ENCODE measurements around the gene HS3ST5. TPM values are rescaled to one million over a fixed set of nuclear protein-coding genes. Genes with fewer than 3 reads are reported as not detected.

Gene HS3ST5
- total RNA-seq, 1 experiment from 2014 or later, result 14.4 TPM

GRCh38 chr6:114008331-114008730 is 334.5 kb downstream of the HS3ST5 start:
- WGBS (ENCODE audit: extremely low coverage, insufficient read length, low lambda C conversion rate), result no CpG with 5 or more reads among the region's 4 CpGs
- Histone ChIP-seq H4K5ac (ENCODE audit: insufficient read length, low read depth, low read length) (no peak overlapping the region), H3K4ac (ENCODE audit: low read depth, low read length) (no peak overlapping the region), H3T11ph (ENCODE audit: low read length) (no peak overlapping the region), H2AK5ac (ENCODE audit: insufficient read length, low read length) (no peak overlapping the region), H2BK20ac (ENCODE audit: low read depth, low read length, poor library complexity, severe bottlenecking) (no peak overlapping the region), H4K91ac (ENCODE audit: insufficient read length, low read depth, low read length) (no peak overlapping the region), H3K79me2 (ENCODE audit: insufficient read depth, low read length) (no peaks in the 10 kb centered on the region), H3K56ac (ENCODE audit: insufficient read length, low read depth, low read length) (no peak overlapping the region), H2BK15ac (ENCODE audit: low read depth, low read length) (no peak overlapping the region), H3K4me1 (ENCODE audit: insufficient read depth, low read length) (peaks cover 18% of the 10 kb centered on the region; the same call in 1 of the 2 replicates), H3K23me2 (ENCODE audit: insufficient read length, low read depth, low read length, poor library complexity, severe bottlenecking) (no peaks in the 10 kb centered on the region), H3K14ac (ENCODE audit: insufficient read depth, low read length) (no peak overlapping the region), H3K27ac (ENCODE audit: insufficient read length, low read depth, low read length) (no peak overlapping the region), H3K18ac (ENCODE audit: insufficient read length, low read depth, low read length) (no peak overlapping the region), H3K23ac (ENCODE audit: insufficient read length, low read depth, low read length) (no peak overlapping the region), H3K9me3 (ENCODE audit: control insufficient read depth, low read depth, low read length) (no peaks in the 10 kb centered on the region), H3K79me1 (ENCODE audit: insufficient read depth, low read depth, low read length, poor library complexity, severe bottlenecking) (no peaks in the 10 kb centered on the region), H3K9ac (ENCODE audit: extremely low read depth, insufficient read length, low read length) (no peak overlapping the region), H3K4me2 (ENCODE audit: insufficient read depth, insufficient read length, low read length) (no peak overlapping the region), H2AFZ (ENCODE audit: low read length) (no peak overlapping the region), H4K20me1 (ENCODE audit: control insufficient read depth, insufficient read depth, insufficient read length) (no peaks in the 10 kb centered on the region), H2BK12ac (ENCODE audit: insufficient read length, low read depth, low read length) (no peak overlapping the region), H2BK5ac (ENCODE audit: insufficient read length, low read length) (no peak overlapping the region), H2BK120ac (ENCODE audit: low read depth, low read length, poor library complexity, severe bottlenecking) (no peak overlapping the region), H3K27me3 (ENCODE audit: insufficient read depth, low read length) (no peaks in the 10 kb centered on the region), H4K8ac (replicated peaks; ENCODE audit: insufficient read length, low read depth, low read length) (no peak overlapping the region)
- Mint-ChIP-seq H3K4me3 (no peak overlapping the region), H3K27me3 (ENCODE audit: low read depth) (no peaks in the 10 kb centered on the region), H3K27ac (peak overlapping the region in 2 of 3 experiments; percentile 14 to 86; a peak in 3 of 7 replicates), H3K4me1 (peaks cover 16 to 49% of the 10 kb centered on the region in 2 experiments), H3K9me3 (peaks cover 2 to 3% of the 10 kb centered on the region in 2 experiments; a peak in 3 of 5 replicates), H3K36me3 (ENCODE audit: insufficient read depth in 1 of 3, low read depth in 3 of 3) (peaks cover 0 to 9% (median 2%) of the 10 kb centered on the region in 3 experiments; a peak in 2 of 7 replicates)
- no peak for DNase-seq
- no peak for TF ChIP-seq CTCF (conservative IDR thresholded peaks at IDR 0.05)
